Measurements from ENCODE around the gene HRH4.

HRH4 gene

GRCh38 chr18:24500217-24500616 lies 39.8 kb downstream of the HRH4 start:
- in situ Hi-C loops (cut with MboI; ENCODE audit: low pct_unique_long_range_greater_than_20kb, low sequenced_read_pairs): no loop called here
- no peak for DNase-seq

- no peak for DNase-seq
- in situ Hi-C loops (cut with MboI; ENCODE audit: low pct_unique_long_range_greater_than_20kb, low sequenced_read_pairs): no loop called here
Observed at GRCh38 chr18:24500766-24501165, 40.3 kb downstream of the HRH4 start.

DNA sequence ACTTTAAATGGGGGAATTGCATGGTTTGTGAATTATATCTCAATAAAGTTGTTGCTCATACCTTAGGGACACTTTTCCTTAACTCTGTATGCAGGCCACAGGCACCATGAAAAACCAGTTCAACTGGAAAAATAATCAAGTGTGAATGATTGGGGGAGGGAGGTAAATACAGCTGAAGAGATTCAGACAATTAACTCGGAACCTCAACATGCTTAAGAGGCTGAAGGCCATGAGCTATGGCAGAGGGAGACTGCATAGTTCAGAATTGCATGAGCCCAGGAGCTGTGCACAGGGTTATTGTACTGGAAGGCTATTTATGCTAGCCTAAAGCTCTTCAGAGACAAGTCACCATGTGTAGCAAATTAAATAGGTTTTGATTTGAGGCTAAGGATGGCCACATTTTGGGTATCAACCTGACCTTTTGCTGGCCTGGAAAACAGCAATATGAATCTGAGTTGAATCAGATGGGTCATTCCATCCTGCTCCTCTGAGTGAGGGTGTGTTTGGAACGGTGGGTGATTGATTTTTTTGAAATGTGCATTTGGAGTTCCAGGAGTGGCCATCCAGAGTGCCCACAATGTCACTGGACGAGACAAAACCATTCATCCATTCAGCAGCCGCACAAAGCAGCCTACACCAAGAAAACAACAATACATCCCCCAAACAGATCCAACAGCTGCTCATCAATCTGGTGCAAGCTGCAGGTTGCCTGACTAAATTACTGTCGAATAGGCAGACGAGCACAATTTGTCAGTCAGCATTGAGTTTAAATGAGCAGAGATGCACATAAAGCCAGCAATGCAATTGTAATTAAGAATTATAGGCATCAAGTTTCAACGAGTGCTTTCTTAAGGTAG lies 42.5 kb downstream of the HRH4 start:
- in situ Hi-C loops (cut with MboI; ENCODE audit: low pct_unique_long_range_greater_than_20kb, low sequenced_read_pairs): no loop called here
- DNase-seq: no peak

- in situ Hi-C loops (cut with MboI; ENCODE audit: low pct_unique_long_range_greater_than_20kb, low sequenced_read_pairs): no loop called here
- no peak for DNase-seq
Observed at GRCh38 chr18:24504401-24504800, 44.0 kb downstream of the HRH4 start.

DNA sequence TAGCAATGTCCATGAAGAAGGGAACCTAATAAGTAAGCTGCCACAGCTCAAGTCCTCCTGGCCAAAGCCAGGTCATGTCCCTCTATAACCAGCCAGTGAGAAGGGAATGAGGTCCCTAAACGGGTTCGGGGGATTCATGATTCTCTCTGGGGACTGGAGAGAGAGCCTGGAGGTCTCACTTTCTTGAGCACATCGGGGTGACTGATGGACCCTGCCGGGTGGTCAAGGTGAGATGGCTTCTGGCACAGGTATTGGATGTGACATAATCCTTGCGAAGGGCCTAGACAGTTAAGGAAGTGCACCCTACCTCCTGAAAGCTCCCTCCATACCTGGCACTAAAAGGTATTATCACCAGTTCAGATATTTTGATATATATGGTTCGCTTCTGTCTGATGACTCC lies 45.7 kb downstream of the HRH4 start:
- DNase-seq: no peak
- in situ Hi-C loops (cut with MboI; ENCODE audit: low pct_unique_long_range_greater_than_20kb, low sequenced_read_pairs): no loop called here

- in situ Hi-C loops (cut with MboI; ENCODE audit: low pct_unique_long_range_greater_than_20kb, low sequenced_read_pairs): no loop called here
- DNase-seq: no peak
Observed at GRCh38 chr18:24509435-24509834, 49.0 kb downstream of the HRH4 start.

DNA sequence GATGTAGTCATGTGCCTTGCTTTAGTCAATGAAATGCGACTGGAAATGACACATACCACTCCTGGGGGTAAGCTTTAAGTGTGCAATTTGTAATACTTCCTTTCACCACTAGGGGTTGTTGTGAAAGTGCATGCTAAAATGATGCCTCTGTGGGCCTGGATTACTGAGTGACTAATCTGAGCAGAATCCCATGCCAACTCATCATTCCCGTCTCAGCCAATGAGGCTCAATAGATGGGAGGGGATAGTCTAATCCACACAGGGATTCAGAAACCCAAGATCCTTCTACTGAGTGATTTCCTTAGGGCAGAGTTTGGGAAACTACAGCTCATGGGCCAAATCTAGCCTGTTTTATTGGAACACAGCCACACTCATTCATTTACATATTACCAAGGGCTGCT lies 54.0 kb downstream of the HRH4 start:
- DNase-seq: peak; percentile 60
- in situ Hi-C loops (cut with MboI; ENCODE audit: low pct_unique_long_range_greater_than_20kb, low sequenced_read_pairs): no loop called here

DNA sequence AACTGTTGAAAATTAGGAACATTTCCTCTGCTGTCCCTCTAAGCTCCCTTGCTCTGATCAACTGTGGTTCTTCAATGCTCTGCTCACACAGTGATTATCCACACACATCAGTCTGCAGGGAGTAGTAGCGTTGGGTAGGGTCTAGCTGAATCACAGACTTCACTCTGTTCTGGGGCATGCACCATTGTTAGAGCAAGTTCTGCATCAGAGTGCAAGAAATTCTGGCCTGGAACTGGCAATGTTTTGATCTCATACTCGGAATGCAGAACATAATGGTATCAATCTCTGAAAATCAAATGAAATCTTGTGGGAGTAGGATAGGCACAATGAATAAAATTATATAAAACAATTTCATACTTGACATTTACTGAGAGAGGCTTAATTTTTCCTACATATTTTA lies 55.3 kb downstream of the HRH4 start:
- in situ Hi-C loops (cut with MboI; ENCODE audit: low pct_unique_long_range_greater_than_20kb, low sequenced_read_pairs): no loop called here
- no peak for DNase-seq

DNA sequence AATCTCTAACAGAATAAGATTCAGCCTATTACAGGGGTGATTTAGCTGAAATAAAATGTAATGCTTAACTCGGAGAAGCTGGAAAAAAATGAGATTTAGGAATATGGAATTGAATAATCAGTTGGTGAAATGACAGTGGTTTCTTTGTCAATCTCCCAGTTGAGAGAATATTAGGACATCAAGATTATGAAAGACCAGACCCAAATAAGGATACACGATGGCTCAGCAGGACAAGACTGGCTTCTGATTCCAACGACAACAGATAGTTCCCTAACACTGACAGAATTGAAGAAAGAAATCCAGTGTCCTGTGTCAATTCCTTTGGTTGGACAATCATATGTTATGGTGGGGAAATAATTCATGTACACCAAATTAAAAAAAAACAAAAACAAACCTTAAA lies 55.8 kb downstream of the HRH4 start:
- DNase-seq: no peak
- in situ Hi-C loops (cut with MboI; ENCODE audit: low pct_unique_long_range_greater_than_20kb, low sequenced_read_pairs): no loop called here

DNA sequence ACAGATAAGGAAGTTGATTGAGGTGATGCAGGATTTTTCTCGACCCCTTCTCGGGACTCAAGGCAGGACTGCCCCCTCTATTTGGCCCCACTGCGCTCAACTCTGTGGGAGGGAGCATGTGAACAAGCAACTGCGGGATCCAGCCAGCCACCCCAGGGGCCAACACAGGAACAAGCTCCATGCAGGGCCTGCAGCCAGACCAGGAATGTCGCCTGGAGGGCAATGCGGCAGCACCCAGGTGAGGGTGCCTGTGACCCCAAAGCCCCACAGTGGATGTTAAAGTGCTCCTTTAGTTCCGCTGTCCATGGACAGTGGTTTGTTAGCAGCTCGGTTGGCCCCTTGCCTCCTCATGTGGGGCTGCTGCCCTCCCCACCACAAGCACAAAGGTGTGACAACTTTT lies 57.1 kb downstream of the HRH4 start:
- DNase-seq: no peak
- in situ Hi-C loops (cut with MboI; ENCODE audit: low pct_unique_long_range_greater_than_20kb, low sequenced_read_pairs): no loop called here

DNA sequence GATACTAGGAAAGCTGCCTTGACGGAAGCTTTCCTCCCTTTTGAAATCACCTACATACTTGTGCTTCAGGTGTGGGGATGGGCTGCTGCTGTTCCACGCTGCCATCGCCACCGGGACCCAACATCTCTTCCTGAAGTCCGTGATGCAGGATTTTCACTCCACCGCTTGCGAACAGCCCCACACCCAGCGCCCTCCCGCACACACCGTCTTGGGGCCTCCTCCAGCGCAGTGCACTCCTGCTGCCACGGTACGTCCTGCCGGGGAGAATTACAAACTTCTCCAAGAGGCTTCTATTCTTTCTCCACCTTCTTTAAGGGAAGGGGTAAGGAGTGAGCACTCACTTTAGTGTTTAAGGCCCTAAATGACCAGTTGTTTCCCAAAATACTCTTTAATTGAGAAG lies 58.2 kb downstream of the HRH4 start:
- in situ Hi-C loops (cut with MboI; ENCODE audit: low pct_unique_long_range_greater_than_20kb, low sequenced_read_pairs): no loop called here
- DNase-seq: no peak
